HepG2 (cell line): Measurements from ENCODE around the gene ACACA.

ENCODE experiments used
- EZH2 ChIP-seq: conservative IDR thresholded peaks from 2 replicates; pipeline ENCODE4 v1.6.1; 2012; ENCODE audit warnings: mild to moderate bottlenecking, low read depth, low read length, moderate library complexity
- JUN ChIP-seq: sonication (generic); formaldehyde crosslinking; IDR thresholded peaks from 2 replicates; pipeline ENCODE4 v1.4.0; 2020; ENCODE audit warnings: mild to moderate bottlenecking, missing genetic modification reagents
- RFX5 ChIP-seq: IDR thresholded peaks from 2 replicates; pipeline ENCODE4 v1.6.1; 2011; ENCODE audit warnings: low read depth, low read length, improper control_type of control experiment
- SUZ12 ChIP-seq: fragments of 150-350 bp; IDR thresholded peaks from 2 replicates; pipeline ENCODE4 v1.6.1; 2014; ENCODE audit warnings: low read depth, low read length
- TCF7L2 ChIP-seq: IDR thresholded peaks from 2 replicates; pipeline ENCODE4 v1.6.1; 2011; ENCODE audit warnings: mild to moderate bottlenecking, low read depth, low read length, moderate library complexity
- ZBTB7B ChIP-seq: sonication (generic); formaldehyde crosslinking; IDR thresholded peaks from 2 replicates; pipeline ENCODE4 v1.4.0; 2020; ENCODE audit warnings: missing genetic modification reagents
- ZNF138 ChIP-seq: sonication (generic); formaldehyde crosslinking; IDR thresholded peaks from 2 replicates; pipeline ENCODE4 v1.5.0; 2020; ENCODE audit warnings: mild to moderate bottlenecking, low read depth, missing genetic modification reagents
- ZNF501 ChIP-seq: sonication (generic); formaldehyde crosslinking; IDR thresholded peaks from 2 replicates; pipeline ENCODE4 v1.5.1; 2020; ENCODE audit warnings: mild to moderate bottlenecking, moderate library complexity, missing genetic modification reagents
- TF ChIP-seq, protein P1 (sequence below): sonication (generic); formaldehyde crosslinking; IDR thresholded peaks from 2 replicates; pipeline ENCODE4 v1.4.0; 2020; ENCODE audit warnings: missing genetic modification reagents
- TF ChIP-seq, protein P2 (sequence below): fragments of 450-650 bp; IDR thresholded peaks from 2 replicates; pipeline ENCODE4 v1.6.1; 2016

DNA sequence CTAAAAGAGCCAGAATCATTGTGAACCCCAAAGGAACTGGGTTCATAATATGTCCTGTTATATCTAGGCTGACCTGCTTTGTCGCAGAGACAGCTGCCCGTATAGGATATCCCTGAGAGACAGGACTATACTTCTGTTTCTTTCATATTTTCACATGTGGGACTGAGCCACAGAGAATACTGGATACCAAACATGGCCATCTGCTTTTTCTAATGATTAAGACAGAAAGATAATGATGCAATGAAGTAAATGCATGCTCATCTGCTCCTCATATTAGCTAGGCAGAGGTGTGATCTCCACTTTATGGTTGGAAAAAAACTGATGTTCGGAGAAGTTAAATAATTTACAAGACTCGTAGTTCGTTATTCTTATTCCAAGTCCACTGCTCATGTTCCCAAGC, 297.5 kb downstream of the ACACA start:
- TF ChIP-seq ZNF138 = no peak
- no peak for TF ChIP-seq ZNF501 (CRISPR knock-in tag)
- no peak for TF ChIP-seq RFX5
- TF ChIP-seq, protein P1, sequence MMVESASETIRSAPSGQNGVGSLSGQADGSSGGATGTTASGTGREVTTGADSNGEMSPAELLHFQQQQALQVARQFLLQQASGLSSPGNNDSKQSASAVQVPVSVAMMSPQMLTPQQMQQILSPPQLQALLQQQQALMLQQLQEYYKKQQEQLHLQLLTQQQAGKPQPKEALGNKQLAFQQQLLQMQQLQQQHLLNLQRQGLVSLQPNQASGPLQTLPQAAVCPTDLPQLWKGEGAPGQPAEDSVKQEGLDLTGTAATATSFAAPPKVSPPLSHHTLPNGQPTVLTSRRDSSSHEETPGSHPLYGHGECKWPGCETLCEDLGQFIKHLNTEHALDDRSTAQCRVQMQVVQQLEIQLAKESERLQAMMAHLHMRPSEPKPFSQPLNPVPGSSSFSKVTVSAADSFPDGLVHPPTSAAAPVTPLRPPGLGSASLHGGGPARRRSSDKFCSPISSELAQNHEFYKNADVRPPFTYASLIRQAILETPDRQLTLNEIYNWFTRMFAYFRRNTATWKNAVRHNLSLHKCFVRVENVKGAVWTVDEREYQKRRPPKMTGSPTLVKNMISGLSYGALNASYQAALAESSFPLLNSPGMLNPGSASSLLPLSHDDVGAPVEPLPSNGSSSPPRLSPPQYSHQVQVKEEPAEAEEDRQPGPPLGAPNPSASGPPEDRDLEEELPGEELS (CRISPR knock-in tag) = no peak
- TF ChIP-seq SUZ12 = no peak
- TF ChIP-seq ZBTB7B = no peak
- no peak for TF ChIP-seq JUN (CRISPR knock-in tag)
- TF ChIP-seq, protein P2, sequence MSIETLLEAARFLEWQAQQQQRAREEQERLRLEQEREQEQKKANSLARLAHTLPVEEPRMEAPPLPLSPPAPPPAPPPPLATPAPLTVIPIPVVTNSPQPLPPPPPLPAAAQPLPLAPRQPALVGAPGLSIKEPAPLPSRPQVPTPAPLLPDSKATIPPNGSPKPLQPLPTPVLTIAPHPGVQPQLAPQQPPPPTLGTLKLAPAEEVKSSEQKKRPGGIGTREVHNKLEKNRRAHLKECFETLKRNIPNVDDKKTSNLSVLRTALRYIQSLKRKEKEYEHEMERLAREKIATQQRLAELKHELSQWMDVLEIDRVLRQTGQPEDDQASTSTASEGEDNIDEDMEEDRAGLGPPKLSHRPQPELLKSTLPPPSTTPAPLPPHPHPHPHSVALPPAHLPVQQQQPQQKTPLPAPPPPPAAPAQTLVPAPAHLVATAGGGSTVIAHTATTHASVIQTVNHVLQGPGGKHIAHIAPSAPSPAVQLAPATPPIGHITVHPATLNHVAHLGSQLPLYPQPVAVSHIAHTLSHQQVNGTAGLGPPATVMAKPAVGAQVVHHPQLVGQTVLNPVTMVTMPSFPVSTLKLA = no peak
- no peak for TF ChIP-seq TCF7L2
- TF ChIP-seq EZH2 = no peak
